Loucy (cell line): ENCODE results near the gene ZNF438.

Source experiments
- H2AFZ ChIP-seq: fragments of 200-600 bp; sonication (generic); 2 replicates; pipeline ENCODE4 v1.6.0; 2016; ENCODE audit warnings: antibody characterized with exemption, mild to moderate bottlenecking, low read length, moderate library complexity
- H3F3A ChIP-seq: fragments of 200-600 bp; 2 replicates; pipeline ENCODE4 v1.6.0; 2016; ENCODE audit warnings: antibody characterized with exemption, low read depth, mild to moderate bottlenecking
- H3K27me3 ChIP-seq: fragments of 200-600 bp; sonication (generic); 2 replicates; pipeline ENCODE4 v1.6.1; 2014; ENCODE audit warnings: low read length, mild to moderate bottlenecking; ENCODE audit not compliant: insufficient read depth, poor library complexity, severe bottlenecking
- H3K36me3 ChIP-seq: fragments of 200-600 bp; sonication (generic); 2 replicates; pipeline ENCODE4 v1.6.1; 2016; ENCODE audit warnings: low read length; ENCODE audit not compliant: insufficient read depth
- H3K4me1 ChIP-seq: fragments of 200-600 bp; sonication (generic); 2 replicates; pipeline ENCODE4 v1.5.1; 2014; ENCODE audit warnings: low read length, mild to moderate bottlenecking; ENCODE audit not compliant: insufficient read depth, poor library complexity, severe bottlenecking
- H3K4me2 ChIP-seq: fragments of 200-600 bp; sonication (generic); 2 replicates; pipeline ENCODE4 v1.6.0; 2014; ENCODE audit warnings: antibody characterized with exemption, low read length, low read depth, mild to moderate bottlenecking; ENCODE audit not compliant: poor library complexity, severe bottlenecking
- H3K4me3 ChIP-seq: fragments of 200-600 bp; sonication (generic); 2 replicates; pipeline ENCODE4 v1.5.1; 2014; ENCODE audit warnings: low read length, mild to moderate bottlenecking, mixed read lengths; ENCODE audit not compliant: poor library complexity, severe bottlenecking
- H3K79me2 ChIP-seq: fragments of 200-600 bp; sonication (generic); 2 replicates; pipeline ENCODE4 v1.6.1; 2014; ENCODE audit warnings: low read length; ENCODE audit not compliant: insufficient read depth
- H3K9ac ChIP-seq: fragments of 200-600 bp; sonication (generic); 2 replicates; pipeline ENCODE4 v1.6.0; 2014; ENCODE audit warnings: mild to moderate bottlenecking, low read depth, low read length, moderate library complexity; ENCODE audit not compliant: poor library complexity, severe bottlenecking
- H3K9me2 ChIP-seq: fragments of 200-600 bp; sonication (generic); replicated peaks from 2 replicates; pipeline ENCODE4 v1.6.1; 2016; ENCODE audit warnings: low read depth, low read length, mixed read lengths
- H3K9me3 ChIP-seq: fragments of 200-600 bp; sonication (generic); 2 replicates; pipeline ENCODE4 v1.6.1; 2014; ENCODE audit warnings: mild to moderate bottlenecking, antibody characterized with exemption, low read length, low read depth; ENCODE audit not compliant: insufficient read depth
- H4K20me1 ChIP-seq: fragments of 200-600 bp; sonication (generic); 2 replicates; pipeline ENCODE4 v1.6.0; 2014; ENCODE audit warnings: antibody characterized with exemption, low read length, mild to moderate bottlenecking; ENCODE audit not compliant: insufficient read depth, poor library complexity, severe bottlenecking
- EZH2phosphoT487 ChIP-seq: fragments of 200-600 bp; IDR thresholded peaks from 2 replicates; pipeline ENCODE4 v1.6.1; 2018; ENCODE audit warnings: antibody characterized with exemption, mild to moderate bottlenecking, moderate library complexity, borderline replicate concordance
- TF ChIP-seq, protein P1 (sequence below): fragments of 200-600 bp; sonication (generic); conservative IDR thresholded peaks from 2 replicates; pipeline ENCODE4 v1.5.1; 2014; ENCODE audit warnings: mild to moderate bottlenecking, antibody characterized with exemption, low read length

Gene ZNF438

DNA sequence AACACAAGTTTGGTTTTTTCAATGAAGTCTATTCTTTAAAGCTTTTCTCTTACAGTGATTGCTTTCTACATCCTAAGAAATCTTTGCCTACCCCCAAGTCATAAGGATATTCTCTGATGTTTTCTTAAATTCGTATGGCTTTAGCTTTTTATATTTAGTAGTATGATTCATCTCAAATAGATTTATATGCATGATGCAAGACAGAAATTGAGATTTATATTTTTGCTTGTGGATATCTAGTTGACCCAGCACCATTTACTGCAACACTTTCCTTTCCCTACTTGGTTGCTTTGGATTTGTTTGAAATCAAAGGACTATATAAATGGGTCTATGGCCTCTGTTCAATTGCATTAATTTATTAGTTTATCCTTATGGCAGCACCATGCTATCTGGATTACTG is 113.9 kb downstream of the ZNF438 start:
- Histone ChIP-seq H3K4me3 (no peak overlapping the region), H3K9me3 (no peaks in the 10 kb centered on the region), H3K4me1 (no peaks in the 10 kb centered on the region), H3K4me2 (no peak overlapping the region), H3K9ac (no peak overlapping the region), H3K79me2 (no peaks in the 10 kb centered on the region), H2AFZ (no peak overlapping the region), H3F3A (no peaks in the 10 kb centered on the region), H4K20me1 (no peaks in the 10 kb centered on the region), H3K9me2 (no peaks in the 10 kb centered on the region), H3K36me3 (no peaks in the 10 kb centered on the region), H3K27me3 (no peaks in the 10 kb centered on the region)
- TF ChIP-seq, protein P1, sequence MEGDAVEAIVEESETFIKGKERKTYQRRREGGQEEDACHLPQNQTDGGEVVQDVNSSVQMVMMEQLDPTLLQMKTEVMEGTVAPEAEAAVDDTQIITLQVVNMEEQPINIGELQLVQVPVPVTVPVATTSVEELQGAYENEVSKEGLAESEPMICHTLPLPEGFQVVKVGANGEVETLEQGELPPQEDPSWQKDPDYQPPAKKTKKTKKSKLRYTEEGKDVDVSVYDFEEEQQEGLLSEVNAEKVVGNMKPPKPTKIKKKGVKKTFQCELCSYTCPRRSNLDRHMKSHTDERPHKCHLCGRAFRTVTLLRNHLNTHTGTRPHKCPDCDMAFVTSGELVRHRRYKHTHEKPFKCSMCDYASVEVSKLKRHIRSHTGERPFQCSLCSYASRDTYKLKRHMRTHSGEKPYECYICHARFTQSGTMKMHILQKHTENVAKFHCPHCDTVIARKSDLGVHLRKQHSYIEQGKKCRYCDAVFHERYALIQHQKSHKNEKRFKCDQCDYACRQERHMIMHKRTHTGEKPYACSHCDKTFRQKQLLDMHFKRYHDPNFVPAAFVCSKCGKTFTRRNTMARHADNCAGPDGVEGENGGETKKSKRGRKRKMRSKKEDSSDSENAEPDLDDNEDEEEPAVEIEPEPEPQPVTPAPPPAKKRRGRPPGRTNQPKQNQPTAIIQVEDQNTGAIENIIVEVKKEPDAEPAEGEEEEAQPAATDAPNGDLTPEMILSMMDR, result no peak
- no peak for TF ChIP-seq EZH2phosphoT487

DNA sequence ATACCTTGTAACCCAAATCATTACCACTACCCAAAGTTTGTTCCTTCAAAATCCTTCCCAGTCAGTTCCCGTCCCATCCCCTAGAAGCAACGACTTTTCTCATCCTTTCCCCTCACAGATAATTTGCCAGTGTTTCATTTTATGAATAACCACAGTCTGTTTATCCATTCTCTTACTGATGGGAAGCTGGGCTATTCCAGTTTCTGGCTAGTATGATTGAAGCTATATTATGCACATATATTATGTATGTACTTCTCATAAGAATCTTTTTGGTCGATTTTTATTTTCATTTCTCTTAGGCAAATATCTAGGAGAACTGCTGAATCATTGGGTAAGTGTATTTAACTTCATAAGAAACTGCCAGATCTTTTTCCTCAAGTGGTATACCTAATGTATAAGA is 114.6 kb downstream of the ZNF438 start:
- Histone ChIP-seq H3K79me2 (no peaks in the 10 kb centered on the region), H4K20me1 (no peaks in the 10 kb centered on the region), H3K9me2 (no peaks in the 10 kb centered on the region), H3K4me2 (no peak overlapping the region), H3K9me3 (no peaks in the 10 kb centered on the region), H3K36me3 (no peaks in the 10 kb centered on the region), H2AFZ (no peak overlapping the region), H3K4me3 (no peak overlapping the region), H3K9ac (no peak overlapping the region), H3K4me1 (no peaks in the 10 kb centered on the region), H3K27me3 (no peaks in the 10 kb centered on the region), H3F3A (no peaks in the 10 kb centered on the region)
- no peak for TF ChIP-seq EZH2phosphoT487

GRCh38 chr10:30915146-30915545 is 116.5 kb downstream of the ZNF438 start:
- H3K9me3 ChIP-seq, result no peaks in the 10 kb centered on the region
- no peaks in the 10 kb centered on the region for H4K20me1 ChIP-seq
- no peak overlapping the region for H2AFZ ChIP-seq
- no peaks in the 10 kb centered on the region for H3F3A ChIP-seq
- no peaks in the 10 kb centered on the region for H3K79me2 ChIP-seq
- H3K4me3 ChIP-seq, result no peak overlapping the region
- no peak overlapping the region for H3K4me2 ChIP-seq
- H3K36me3 ChIP-seq, result no peaks in the 10 kb centered on the region
- H3K9ac ChIP-seq, result no peak overlapping the region
- H3K9me2 ChIP-seq, result no peaks in the 10 kb centered on the region
- peaks cover 7% of the 10 kb centered on the region for H3K4me1 ChIP-seq
- H3K27me3 ChIP-seq, result no peaks in the 10 kb centered on the region
- TF ChIP-seq, protein P1, result no peak
- no peak for TF ChIP-seq EZH2phosphoT487

DNA sequence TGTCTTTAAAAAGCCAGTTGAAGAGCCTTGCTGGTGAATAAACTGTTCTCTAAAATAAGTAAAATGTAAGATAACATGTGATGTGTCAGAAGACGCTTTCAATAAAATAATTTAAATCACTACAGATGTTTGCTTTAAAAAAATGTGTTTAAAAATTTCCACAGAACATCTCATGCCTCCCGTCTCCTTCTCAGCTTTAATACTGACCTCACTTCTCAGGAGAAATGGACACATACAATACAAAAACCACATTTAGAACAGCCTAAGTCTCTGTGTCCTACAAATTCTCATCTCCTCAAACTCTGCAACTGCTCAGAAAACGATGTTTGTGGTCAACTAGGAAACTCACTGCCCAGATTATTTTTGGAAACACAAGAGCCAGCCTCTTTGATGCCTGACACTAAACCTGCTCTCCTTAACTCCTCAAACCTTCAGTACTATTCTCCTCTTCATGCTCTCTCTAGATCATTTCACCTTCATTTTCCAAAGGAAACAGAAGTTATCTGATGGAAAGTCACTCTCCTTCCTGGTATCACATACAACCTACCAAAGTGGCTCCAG is 120.3 kb downstream of the ZNF438 start:
- Histone ChIP-seq H3K9me3 (no peaks in the 10 kb centered on the region), H3K4me3 (no peak overlapping the region), H2AFZ (0 out of 2 replicates have a peak overlapping the region, but pooled peaks have one; percentile 41), H3K36me3 (no peaks in the 10 kb centered on the region), H3K27me3 (no peaks in the 10 kb centered on the region), H3K9me2 (no peaks in the 10 kb centered on the region), H3K79me2 (no peaks in the 10 kb centered on the region), H3F3A (no peaks in the 10 kb centered on the region), H3K4me1 (peaks cover 7% of the 10 kb centered on the region), H4K20me1 (no peaks in the 10 kb centered on the region), H3K9ac (no peak overlapping the region), H3K4me2 (no peak overlapping the region)
- TF ChIP-seq, protein P1, result no peak
- no peak for TF ChIP-seq EZH2phosphoT487
